CD4-positive, alpha-beta T cell treated with Interleukin-17A for 1 hour (primary cell): ENCODE results near the gene C20orf202.

Source experiments
- DNase-seq: peaks from one replicate; pipeline ENCODE4 v3.0.0-alpha.2; 2020

C20orf202 gene

GRCh38 chr20:1202762-1203504 lies at the start of gene C20orf202:
Gene C20orf202 (plus strand): TSS chr20:1203454. CDS start chr20:1203586, 132 bp downstream.
- DNase-seq = no peak

- DNase-seq = no peak
Observed at GRCh38 chr20:1154226-1154625, 49.0 kb upstream of the C20orf202 start.

- DNase-seq = no peak
Observed at GRCh38 chr20:1154691-1155090, 48.6 kb upstream of the C20orf202 start.

GRCh38 chr20:1155342-1155741 lies 47.9 kb upstream of the C20orf202 start:
- DNase-seq = no peak

- DNase-seq = no peak
Observed at GRCh38 chr20:1160496-1160895, 42.8 kb upstream of the C20orf202 start.

- DNase-seq = no peak
Observed at GRCh38 chr20:1160991-1161390, 42.3 kb upstream of the C20orf202 start.

- no peak for DNase-seq
Observed at GRCh38 chr20:1163105-1163504, 40.1 kb upstream of the C20orf202 start.

GRCh38 chr20:1163653-1164052 lies 39.6 kb upstream of the C20orf202 start:
- DNase-seq = no peak

GRCh38 chr20:1164871-1165270 lies 38.4 kb upstream of the C20orf202 start:
- DNase-seq = no peak

GRCh38 chr20:1165521-1165920 lies 37.7 kb upstream of the C20orf202 start:
- no peak for DNase-seq

- no peak for DNase-seq
Observed at GRCh38 chr20:1165941-1166340, 37.3 kb upstream of the C20orf202 start.

- DNase-seq = no peak
Observed at GRCh38 chr20:1166948-1167720, 36.1 kb upstream of the C20orf202 start.

- no peak for DNase-seq
Observed at GRCh38 chr20:1169224-1169623, 34.0 kb upstream of the C20orf202 start.

- no peak for DNase-seq
Observed at GRCh38 chr20:1171461-1172093, 31.7 kb upstream of the C20orf202 start.

GRCh38 chr20:1173698-1174097 lies 29.6 kb upstream of the C20orf202 start:
- no peak for DNase-seq

- DNase-seq = no peak
Observed at GRCh38 chr20:1174787-1175186, 28.5 kb upstream of the C20orf202 start.

GRCh38 chr20:1177680-1178079 lies 25.6 kb upstream of the C20orf202 start:
- no peak for DNase-seq

- no peak for DNase-seq
Observed at GRCh38 chr20:1178103-1178502, 25.2 kb upstream of the C20orf202 start.

- no peak for DNase-seq
Observed at GRCh38 chr20:1178623-1179022, 24.6 kb upstream of the C20orf202 start.

- no peak for DNase-seq
Observed at GRCh38 chr20:1180949-1181348, 22.3 kb upstream of the C20orf202 start.

GRCh38 chr20:1182106-1182505 lies 21.1 kb upstream of the C20orf202 start:
- no peak for DNase-seq

- no peak for DNase-seq
Observed at GRCh38 chr20:1183153-1183552, 20.1 kb upstream of the C20orf202 start.

- DNase-seq = no peak
Observed at GRCh38 chr20:1184260-1184637, 19.0 kb upstream of the C20orf202 start.
